H1 (cell line): ENCODE results near the gene STAT1. TPM values are rescaled to one million over a fixed set of nuclear protein-coding genes. Genes with fewer than 3 reads are reported as not detected.

Source experiments
- CTCF ChIA-PET: fragments of 300-600 bp; sonication (Branson Sonifier 250); formaldehyde crosslinking; loops from one replicate; lab custom pipeline; 2021; ENCODE audit not compliant: partially characterized antibody; lab: Charles Lee
- POLR2A ChIA-PET: fragments of 300-600 bp; sonication (Branson Sonifier 250); formaldehyde crosslinking; loops from one replicate; lab custom pipeline; 2021; ENCODE audit warnings: inconsistent platforms; ENCODE audit not compliant: partially characterized antibody; lab: Charles Lee
- DNase-seq, 2 experiments: peaks; one replicate each; pipeline versions ENCODE4 v3.0.0 to v3.0.0-alpha.2; 2010 to 2022; ENCODE audit warnings: low spot score in 2 of 2, low read depth in 1 of 2, mixed read lengths in 1 of 2
- FAIRE-seq: peaks from 2 replicates; lab custom pipeline; 2011; peaks lifted over from hg19 to GRCh38; lab: Jason Lieb, UNC
- H2AFZ ChIP-seq: 2 replicates; pipeline ENCODE4 v1.8.1; 2012; ENCODE audit warnings: low read length, inconsistent platforms
- H2AK5ac ChIP-seq: 2 replicates; pipeline ENCODE4 v1.6.1; 2013; ENCODE audit warnings: low read depth, low read length
- H2BK120ac ChIP-seq: replicated peaks from 2 replicates; pipeline ENCODE3; 2013; ENCODE audit warnings: low read depth, low read length, inconsistent platforms
- H2BK12ac ChIP-seq: 2 replicates; pipeline ENCODE4 v1.6.1; 2013; ENCODE audit warnings: low read depth, low read length
- H2BK15ac ChIP-seq: 2 replicates; pipeline ENCODE4 v1.6.1; 2013; ENCODE audit warnings: low read length
- H2BK20ac ChIP-seq: 2 replicates; pipeline ENCODE4 v1.6.1; 2013; ENCODE audit warnings: low read length
- H2BK5ac ChIP-seq: 2 replicates; pipeline ENCODE4 v1.6.1; 2013; ENCODE audit warnings: low read depth, low read length
- H3K14ac ChIP-seq: 2 replicates; pipeline ENCODE4 v1.6.1; 2013; ENCODE audit warnings: inconsistent platforms; ENCODE audit not compliant: insufficient read length
- H3K18ac ChIP-seq: 2 replicates; pipeline ENCODE4 v1.6.1; 2013; ENCODE audit warnings: low read length; ENCODE audit errors: extremely low read depth
- H3K23ac ChIP-seq: 2 replicates; pipeline ENCODE4 v1.6.1; 2013; ENCODE audit warnings: inconsistent platforms; ENCODE audit not compliant: insufficient read length
- H3K23me2 ChIP-seq: 2 replicates; pipeline ENCODE4 v1.6.1; 2013; ENCODE audit warnings: low read depth, low read length
- H3K27ac ChIP-seq: 2 replicates; pipeline ENCODE4 v1.6.1; 2011; ENCODE audit warnings: low read depth, low read length, inconsistent platforms
- H3K27me3 ChIP-seq, 4 experiments: replicated peaks in 1 of 4; 1 replicate in 1 of 4; 2 replicates in 3 of 4; pipeline versions ENCODE4 v1.6.1 to v1.8.1; 2011 to 2013; ENCODE audit warnings: low read length in 3 of 4, mild to moderate bottlenecking in 3 of 4, inconsistent platforms in 2 of 4, mixed read lengths in 2 of 4, moderate library complexity in 1 of 4; ENCODE audit not compliant: control insufficient read depth in 3 of 4, insufficient read depth in 3 of 4; ENCODE audit errors: extremely low read depth in 1 of 4
- H3K36me3 ChIP-seq, 4 experiments: 2 replicates each; pipeline versions ENCODE4 v1.6.1 to v1.8.1; 2011 to 2013; ENCODE audit warnings: mild to moderate bottlenecking in 4 of 4, low read length in 3 of 4, moderate library complexity in 2 of 4, control low read depth in 1 of 4, inconsistent platforms in 1 of 4; ENCODE audit not compliant: insufficient read depth in 4 of 4, control insufficient read depth in 2 of 4
- H3K4ac ChIP-seq: replicated peaks from 2 replicates; pipeline ENCODE3; 2013; ENCODE audit warnings: low read length, low read depth, mixed read lengths, inconsistent platforms; ENCODE audit not compliant: insufficient read length
- H3K4me1 ChIP-seq, 4 experiments: replicated peaks in 1 of 4; 1 replicate in 1 of 4; 2 replicates in 3 of 4; pipeline versions ENCODE4 v1.6.1 to v1.8.1; 2011 to 2013; ENCODE audit warnings: low read length in 3 of 4, inconsistent platforms in 2 of 4, mixed read lengths in 1 of 4; ENCODE audit not compliant: insufficient read depth in 4 of 4, control insufficient read depth in 3 of 4
- H3K4me2 ChIP-seq, 2 experiments: 2 replicates each; pipeline versions ENCODE4 v1.6.1 to v1.8.1; 2011 to 2013; ENCODE audit warnings: low read depth in 2 of 2, low read length in 2 of 2, control low read depth in 1 of 2, inconsistent platforms in 1 of 2, mild to moderate bottlenecking in 1 of 2; ENCODE audit not compliant: insufficient read depth in 1 of 2
- H3K4me3 ChIP-seq, 4 experiments: fragments of 200-600, 300-600 bp in 1 of 4; sonication (generic), shearing (Covaris generic), sonication (Bioruptor Twin) in 1 of 4; 2 replicates each; pipeline versions ENCODE4 v1.5.1 to v1.8.1; 2011 to 2016; ENCODE audit warnings: low read length in 4 of 4, low read depth in 3 of 4, control low read depth in 2 of 4, inconsistent platforms in 2 of 4, mild to moderate bottlenecking in 2 of 4, mixed read lengths in 1 of 4, moderate library complexity in 1 of 4; ENCODE audit not compliant: insufficient read depth in 2 of 4; ENCODE audit errors: extremely low read depth in 1 of 4
- H3K56ac ChIP-seq: replicated peaks from 2 replicates; pipeline ENCODE3; 2013; ENCODE audit warnings: low read depth, mild to moderate bottlenecking, mixed read lengths, low read length, inconsistent platforms; ENCODE audit not compliant: insufficient read length
- H3K79me1 ChIP-seq: 2 replicates; pipeline ENCODE4 v1.6.1; 2013; ENCODE audit warnings: low read depth, low read length, control low read depth
- H3K79me2 ChIP-seq, 2 experiments: 2 replicates each; pipeline versions ENCODE4 v1.6.1 to v1.8.1; 2012 to 2013; ENCODE audit warnings: low read length in 2 of 2, mild to moderate bottlenecking in 2 of 2, inconsistent platforms in 1 of 2; ENCODE audit not compliant: insufficient read depth in 2 of 2, control insufficient read depth in 1 of 2
- H3K9ac ChIP-seq, 4 experiments: replicated peaks in 1 of 4; 1 replicate in 1 of 4; 2 replicates in 3 of 4; pipeline versions ENCODE4 v1.6.1 to v1.8.1; 2011 to 2013; ENCODE audit warnings: low read depth in 3 of 4, low read length in 3 of 4, control low read depth in 2 of 4, mild to moderate bottlenecking in 2 of 4, moderate library complexity in 2 of 4, inconsistent platforms in 1 of 4; ENCODE audit errors: extremely low read depth in 1 of 4
- H3K9me3 ChIP-seq, 2 experiments: 2 replicates each; pipeline versions ENCODE4 v1.6.1 to v1.8.1; 2012 to 2013; ENCODE audit warnings: mild to moderate bottlenecking in 2 of 2, moderate library complexity in 2 of 2, control low read depth in 1 of 2, inconsistent platforms in 1 of 2, low read depth in 1 of 2, low read length in 1 of 2, mixed read lengths in 1 of 2; ENCODE audit not compliant: insufficient read depth in 2 of 2
- H4K20me1 ChIP-seq, 2 experiments: replicated peaks in 1 of 2; 2 replicates each; pipeline versions ENCODE3 to v1.8.1; 2011 to 2013; ENCODE audit warnings: inconsistent platforms in 2 of 2, low read length in 2 of 2, mild to moderate bottlenecking in 1 of 2; ENCODE audit not compliant: insufficient read depth in 2 of 2, control insufficient read depth in 1 of 2
- H4K5ac ChIP-seq: 2 replicates; pipeline ENCODE4 v1.6.1; 2013; ENCODE audit warnings: low read length, low read depth, mixed read lengths, inconsistent platforms; ENCODE audit not compliant: insufficient read length
- H4K8ac ChIP-seq: 2 replicates; pipeline ENCODE4 v1.8.0; 2013; ENCODE audit warnings: mild to moderate bottlenecking, moderate library complexity, low read length, inconsistent platforms; ENCODE audit not compliant: insufficient read depth; ENCODE audit errors: extremely low read depth
- H4K91ac ChIP-seq: replicated peaks from 2 replicates; pipeline ENCODE3; 2013; ENCODE audit warnings: low read length, mixed read lengths, inconsistent platforms; ENCODE audit not compliant: insufficient read length
- BRCA1 ChIP-seq: IDR thresholded peaks from 2 replicates; pipeline ENCODE4 v1.6.1; 2012; ENCODE audit warnings: low read depth, low read length, improper control_type of control experiment
- CBX5 ChIP-seq: fragments of 300-800, 300-1000 bp; sonication (generic); IDR thresholded peaks from 2 replicates; pipeline ENCODE4 v1.7.1; 2016; ENCODE audit warnings: antibody characterized with exemption, low read length, low read depth
- CEBPB ChIP-seq: IDR thresholded peaks from 2 replicates; pipeline ENCODE4 v1.6.1; 2012; ENCODE audit warnings: low read depth, low read length
- FOSL1 ChIP-seq: IDR thresholded peaks from 2 replicates; pipeline ENCODE4 v1.6.1; 2011; ENCODE audit warnings: mild to moderate bottlenecking, low read depth, low read length, moderate library complexity; ENCODE audit not compliant: insufficient read depth
- GTF2F1 ChIP-seq: IDR thresholded peaks from 2 replicates; pipeline ENCODE4 v1.6.1; 2012; ENCODE audit warnings: low read depth, low read length, improper control_type of control experiment, borderline replicate concordance
- KDM5A ChIP-seq: fragments of 200-600 bp; IDR thresholded peaks from 2 replicates; pipeline ENCODE4 v1.7.1; 2012; ENCODE audit warnings: mild to moderate bottlenecking, low read length, inconsistent platforms, mixed read lengths
- MAFK ChIP-seq: IDR thresholded peaks from 2 replicates; pipeline ENCODE4 v1.6.1; 2012; ENCODE audit warnings: low read depth, mild to moderate bottlenecking, improper control_type of control experiment, low read length
- MAX ChIP-seq: IDR thresholded peaks from 2 replicates; pipeline ENCODE4 v1.6.1; 2012; ENCODE audit warnings: inconsistent platforms
- NANOG ChIP-seq: IDR thresholded peaks from 2 replicates; pipeline ENCODE4 v1.6.1; 2011; ENCODE audit warnings: low read length, low read depth, mild to moderate bottlenecking, inconsistent platforms; ENCODE audit not compliant: insufficient read depth, poor library complexity, severe bottlenecking
- NRF1 ChIP-seq: IDR thresholded peaks from 2 replicates; pipeline ENCODE4 v1.6.1; 2011; ENCODE audit warnings: mild to moderate bottlenecking, low read depth, low read length, improper control_type of control experiment
- RFX5 ChIP-seq: IDR thresholded peaks from 2 replicates; pipeline ENCODE4 v1.6.1; 2011; ENCODE audit warnings: low read depth, low read length, improper control_type of control experiment, borderline replicate concordance
- RXRA ChIP-seq: IDR thresholded peaks from 2 replicates; pipeline ENCODE4 v1.6.1; 2011; ENCODE audit warnings: low read depth, mild to moderate bottlenecking, low read length, moderate library complexity; ENCODE audit not compliant: insufficient read depth
- SP2 ChIP-seq: IDR thresholded peaks from 2 replicates; pipeline ENCODE4 v1.6.1; 2012; ENCODE audit warnings: mild to moderate bottlenecking, low read length, inconsistent platforms
- SP4 ChIP-seq: IDR thresholded peaks from 2 replicates; pipeline ENCODE4 v1.6.1; 2012; ENCODE audit warnings: low read length, inconsistent platforms
- TAF1 ChIP-seq: IDR thresholded peaks from 2 replicates; pipeline ENCODE4 v1.6.1; 2011; ENCODE audit warnings: mild to moderate bottlenecking, low read depth, low read length
- TBP ChIP-seq: IDR thresholded peaks from 2 replicates; pipeline ENCODE4 v1.6.1; 2011; ENCODE audit warnings: low read depth, low read length, improper control_type of control experiment
- WGBS, 2 experiments: shearing (Covaris generic) in 1 of 2; methylation state at CpG; one replicate each; pipeline versions ENCODE4 v1.1.6 to v1.1.7; 2013 to 2015; ENCODE audit warnings: low lambda C conversion rate in 2 of 2, mixed read lengths in 2 of 2, inconsistent platforms in 1 of 2, low coverage in 1 of 2, missing lambda C conversion rate in 1 of 2; ENCODE audit not compliant: insufficient replicate concordance in 2 of 2, insufficient coverage in 1 of 2, insufficient read length in 1 of 2; ENCODE audit errors: extremely low coverage in 1 of 2, missing lambda C conversion rate in 1 of 2; 5-methylcytosine and 5-hydroxymethylcytosine counted together
- polyA plus RNA-seq, 7 experiments: library from polyadenylated mRNA; depleted of rRNA in 3 of 7; stranded (reverse) in 5 of 7; unstranded in 2 of 7; fragments of >200 nt in 5 of 7; fragments of 200-250 nt in 2 of 7; gene quantifications; 1 replicate in 5 of 7; 2 replicates in 1 of 7; 4 replicates in 1 of 7; pipeline versions ENCODE4 v1.2.1 to v1.2.3, GENCODE V29; 2011 to 2013; ENCODE audit warnings: missing spikeins in 2 of 7, mixed read lengths in 2 of 7
- total RNA-seq: library from RNA; stranded (reverse); fragmentation: NEBNext Ultra II Directional; extraction: Animal tissue kit (Norgen Biotek cat#: 25700); gene quantifications from 2 replicates; pipeline ENCODE4 v1.2.1, GENCODE V29; 2021

STAT1 gene
- total and polyA plus RNA-seq, 2 of the 8 experiments (the other 6 are each of a cell fraction or from before 2014, with no cell fraction given): 20.3 to 43.0 TPM

GRCh38 chr2:190976521-190976920, 37.5 kb downstream of the STAT1 start:
- H3K4me2 ChIP-seq: no peak overlapping the region
- H2BK120ac ChIP-seq: no peak overlapping the region
- no peak overlapping the region for H3K4me3 ChIP-seq
- no peaks in the 10 kb centered on the region for H3K79me2 ChIP-seq
- H4K5ac ChIP-seq: no peak overlapping the region
- no peak overlapping the region for H3K27ac ChIP-seq
- no peak overlapping the region for H3K23ac ChIP-seq
- no peak overlapping the region for H3K4ac ChIP-seq
- FAIRE-seq (no peak), DNase-seq (no peak)
- WGBS, 2 experiments: 97% methylated on average over 2 of the region's 2 CpGs; no CpG with 5 or more reads in 1 of the 2 experiments
- peaks cover 0 to 1% of the 10 kb centered on the region in 2 experiments for H4K20me1 ChIP-seq
- H2AK5ac ChIP-seq: no peak overlapping the region
- H3K56ac ChIP-seq: no peak overlapping the region
- H3K4me1 ChIP-seq: no peaks in the 10 kb centered on the region
- H3K14ac ChIP-seq: no peak overlapping the region
- H3K27me3 ChIP-seq: no peaks in the 10 kb centered on the region
- no peak overlapping the region for H2BK20ac ChIP-seq
- CTCF ChIA-PET: interaction anchor here (0.6 to 1.7 kb wide), 3 partner anchors 43 to 194 kb away, joined by 3 to 5 read pairs (median 3); no protein-coding TSS in a partner anchor
- TF ChIP-seq NANOG (no peak), TBP (no peak), KDM5A (no peak), MAFK (no peak), RFX5 (no peak), CBX5 (no peak), SP2 (no peak), RXRA (no peak), FOSL1 (no peak), NRF1 (no peak), CEBPB (no peak), MAX (no peak), GTF2F1 (no peak), BRCA1 (no peak), TAF1 (no peak), SP4 (no peak)
- no peak overlapping the region for H2BK5ac ChIP-seq
- no peaks in the 10 kb centered on the region for H3K79me1 ChIP-seq
- H3K18ac ChIP-seq: no peak overlapping the region
- no peak overlapping the region for H2BK15ac ChIP-seq
- POLR2A ChIA-PET: interaction anchor here (1.3 kb wide), 1 partner anchor 8 kb away, joined by 3 read pairs; no protein-coding TSS in a partner anchor
- H3K9me3 ChIP-seq: no peaks in the 10 kb centered on the region
- H3K23me2 ChIP-seq: no peaks in the 10 kb centered on the region
- no peak overlapping the region for H2BK12ac ChIP-seq
- H3K36me3 ChIP-seq: peaks cover 21 to 78% (median 68%) of the 10 kb centered on the region in 4 experiments
- no peak overlapping the region for H4K8ac ChIP-seq
- H3K9ac ChIP-seq: no peak overlapping the region
- H2AFZ ChIP-seq: no peak overlapping the region
- H4K91ac ChIP-seq: no peak overlapping the region
